T1000 (cell line): Measurements from ENCODE around the gene DOCK1.

Experiments used
- DNase-seq: peaks from one replicate; lab custom pipeline; 2025; ENCODE audit warnings: mixed read lengths; lab: John Stamatoyannopoulos, UW

The DOCK1 gene

GRCh38 chr10:127039435-127039834 is 134.2 kb downstream of the DOCK1 start:
- DNase-seq, result no peak

- no peak for DNase-seq
Observed at GRCh38 chr10:127040756-127041155, 135.5 kb downstream of the DOCK1 start.

- no peak for DNase-seq
Observed at GRCh38 chr10:127041552-127041951, 136.3 kb downstream of the DOCK1 start.

GRCh38 chr10:127043301-127043700 is 138.1 kb downstream of the DOCK1 start:
- DNase-seq, result no peak

- no peak for DNase-seq
Observed at GRCh38 chr10:127044186-127044585, 139.0 kb downstream of the DOCK1 start.

- DNase-seq, result no peak
Observed at GRCh38 chr10:127046975-127047877, 142.0 kb downstream of the DOCK1 start.

GRCh38 chr10:127047878-127048238 is 142.6 kb downstream of the DOCK1 start:
- DNase-seq, result no peak

- no peak for DNase-seq
Observed at GRCh38 chr10:127048630-127049029, 143.4 kb downstream of the DOCK1 start.

GRCh38 chr10:127052001-127052400 is 146.8 kb downstream of the DOCK1 start:
- DNase-seq, result no peak

- no peak for DNase-seq
Observed at GRCh38 chr10:127055263-127055662, 150.0 kb downstream of the DOCK1 start.

- DNase-seq, result no peak
Observed at GRCh38 chr10:127059314-127059713, 154.1 kb downstream of the DOCK1 start.

- no peak for DNase-seq
Observed at GRCh38 chr10:127063762-127064161, 158.5 kb downstream of the DOCK1 start.

- no peak for DNase-seq
Observed at GRCh38 chr10:127064474-127064873, 159.2 kb downstream of the DOCK1 start.

- no peak for DNase-seq
Observed at GRCh38 chr10:127067542-127068194, 162.4 kb downstream of the DOCK1 start.

GRCh38 chr10:127068485-127068884 is 163.3 kb downstream of the DOCK1 start:
- no peak for DNase-seq

- DNase-seq, result no peak
Observed at GRCh38 chr10:127069436-127069835, 164.2 kb downstream of the DOCK1 start.

- no peak for DNase-seq
Observed at GRCh38 chr10:127071126-127071525, 165.9 kb downstream of the DOCK1 start.

- DNase-seq, result no peak
Observed at GRCh38 chr10:127073666-127074065, 168.4 kb downstream of the DOCK1 start.

GRCh38 chr10:127079392-127079791 is 174.2 kb downstream of the DOCK1 start:
- no peak for DNase-seq

GRCh38 chr10:127080317-127080716 is 175.1 kb downstream of the DOCK1 start:
- no peak for DNase-seq

- no peak for DNase-seq
Observed at GRCh38 chr10:127081851-127082345, 176.7 kb downstream of the DOCK1 start.

GRCh38 chr10:127082651-127083050 is 177.4 kb downstream of the DOCK1 start:
- DNase-seq, result no peak

GRCh38 chr10:127085957-127086356 is 180.7 kb downstream of the DOCK1 start:
- no peak for DNase-seq
